Large intestine (tissue), 12 donors: ENCODE measurements around the gene FHOD3. TPM values are rescaled to one million over a fixed set of nuclear protein-coding genes. Genes with fewer than 3 reads are reported as not detected.

Experiments
- DNase-seq, 2 donors: peaks; one replicate each; pipeline versions ENCODE4 v3.0.0 to v3.0.0-alpha.2; 2013
- H3K27ac ChIP-seq: one replicate; pipeline ENCODE4 v1.5.1; 2013; ENCODE audit warnings: low read length
- H3K27me3 ChIP-seq: 2 replicates; pipeline ENCODE4 v1.6.1; 2013; ENCODE audit warnings: low read length; ENCODE audit not compliant: control insufficient read depth, insufficient read depth
- H3K36me3 ChIP-seq: 2 replicates; pipeline ENCODE4 v1.6.1; 2013; ENCODE audit warnings: low read length; ENCODE audit not compliant: control insufficient read depth, insufficient read depth
- H3K4me1 ChIP-seq: one replicate; pipeline ENCODE4 v1.6.1; 2013; ENCODE audit warnings: low read length; ENCODE audit not compliant: control insufficient read depth, insufficient read depth
- H3K4me3 ChIP-seq: one replicate; pipeline ENCODE4 v1.5.1; 2013; ENCODE audit warnings: low read length
- H3K9me3 ChIP-seq: one replicate; pipeline ENCODE4 v1.6.1; 2013; ENCODE audit warnings: mild to moderate bottlenecking, low read depth, low read length, moderate library complexity; ENCODE audit not compliant: control insufficient read depth
- WGBS: methylation state at CpG from one replicate; pipeline ENCODE4 v1.1.5; 2013; ENCODE audit warnings: low lambda C conversion rate; ENCODE audit not compliant: insufficient coverage; 5-methylcytosine and 5-hydroxymethylcytosine counted together
- long read RNA-seq, 11 donors: transcript quantifications; one replicate each; lab custom pipeline, GENCODE V29; 2026
- polyA plus RNA-seq: library from polyadenylated mRNA; unstranded; fragments of 120-200 nt; gene quantifications from one replicate; pipeline ENCODE4 v1.2.1, GENCODE V29; 2013

The FHOD3 gene
- polyA plus RNA-seq: 10.5 TPM
- long read RNA-seq, donor 1, partial matches to known transcripts: 0 of 1 reads
- long read RNA-seq, donor 1, other reads (novel, unspliced or antisense): 0 of 1 reads
- long read RNA-seq, donor 2, partial matches to known transcripts: 15 of 73 reads
- long read RNA-seq, donor 2, other reads (novel, unspliced or antisense): 56 of 73 reads
- long read RNA-seq, donor 3: 0 reads
- long read RNA-seq, donor 4: 0 reads
- long read RNA-seq, donor 5, partial matches to known transcripts: 0 of 1 reads
- long read RNA-seq, donor 5, other reads (novel, unspliced or antisense): 0 of 1 reads
- long read RNA-seq, donor 6, partial matches to known transcripts: 0 of 1 reads
- long read RNA-seq, donor 6, other reads (novel, unspliced or antisense): 0 of 1 reads
- long read RNA-seq, donor 7: 0 reads
- long read RNA-seq, donor 8: 0 reads
- long read RNA-seq, donor 9: 0 reads
- long read RNA-seq, donor 10: 0 reads
- long read RNA-seq, donor 11: 0 reads

DNA sequence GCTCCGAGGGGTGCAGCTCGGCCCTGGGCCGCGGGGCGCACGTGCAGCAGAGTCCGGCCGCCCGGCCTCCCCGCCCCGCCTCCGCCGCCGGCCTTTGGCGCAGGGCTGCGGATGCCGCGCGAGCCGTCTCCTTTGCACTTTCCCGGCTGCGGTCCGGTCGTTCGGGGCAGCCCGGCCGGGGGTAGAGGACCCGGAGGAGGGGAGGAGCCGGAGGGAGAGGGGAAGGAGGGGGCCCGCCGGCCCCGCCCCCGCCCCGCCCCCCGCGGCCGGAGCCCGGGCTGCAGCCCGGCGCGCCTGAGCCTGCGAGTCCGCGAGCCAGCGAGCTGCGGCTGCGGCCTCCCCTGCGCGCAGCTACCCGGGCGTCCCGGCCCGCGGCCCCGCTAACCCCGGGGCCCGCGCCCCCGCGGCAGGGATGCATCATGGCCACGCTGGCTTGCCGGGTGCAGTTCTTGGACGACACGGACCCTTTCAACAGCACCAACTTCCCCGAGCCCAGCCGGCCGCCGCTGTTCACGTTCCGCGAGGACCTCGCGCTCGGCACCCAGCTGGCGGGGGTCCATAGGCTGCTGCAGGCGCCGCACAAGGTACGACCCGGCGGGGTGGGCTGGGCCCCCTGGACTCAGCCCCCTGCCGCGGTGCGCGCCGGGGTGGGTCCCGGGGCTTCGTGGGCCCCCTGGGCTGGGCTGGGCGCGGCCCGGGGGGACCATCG lies at the start of gene FHOD3:
Gene FHOD3 (plus strand): TSS at position 297 of the 709 bp plus-strand sequence. CDS start 123 bp downstream, at position 420.
- Histone ChIP-seq H3K9me3 (no peaks in the 10 kb centered on the region), H3K4me3 (peak within 1 kb of the TSS; percentile 33), H3K4me1 (no peaks in the 10 kb centered on the region), H3K27ac (no peak within 1 kb of the TSS), H3K27me3 (peaks cover 71% of the 10 kb centered on the region), H3K36me3 (no peaks in the 10 kb centered on the region)
- peak in 1 of 2 donors; percentile 30 for DNase-seq
- no CpG with 5 or more reads among the region's 91 CpGs for WGBS

DNA sequence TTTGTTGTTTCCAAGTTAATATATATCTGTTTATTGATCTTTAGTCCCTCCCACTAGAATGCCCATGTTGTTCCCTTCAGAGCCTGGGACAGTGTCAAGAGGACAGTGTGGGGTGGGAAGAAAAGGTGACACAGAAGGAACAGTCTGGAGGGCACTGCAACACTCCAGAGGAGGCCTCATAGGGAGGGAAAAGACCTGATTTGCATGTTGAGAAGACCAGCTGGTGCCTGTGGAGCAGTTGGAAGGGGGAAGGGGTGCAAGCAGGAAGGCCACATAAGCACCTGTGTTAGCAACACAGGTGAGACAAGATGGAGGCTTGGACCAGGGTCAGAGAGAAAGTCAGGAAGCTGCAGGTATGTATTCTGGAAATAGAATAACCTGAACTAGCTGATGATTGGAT lies 48.1 kb upstream of the FHOD3 start:
- Histone ChIP-seq H3K4me3 (no peak overlapping the region), H3K27ac (no peak overlapping the region), H3K27me3 (no peaks in the 10 kb centered on the region), H3K36me3 (no peaks in the 10 kb centered on the region), H3K4me1 (no peaks in the 10 kb centered on the region), H3K9me3 (no peaks in the 10 kb centered on the region)
- DNase-seq: peak in 1 of 2 donors; percentile 6

DNA sequence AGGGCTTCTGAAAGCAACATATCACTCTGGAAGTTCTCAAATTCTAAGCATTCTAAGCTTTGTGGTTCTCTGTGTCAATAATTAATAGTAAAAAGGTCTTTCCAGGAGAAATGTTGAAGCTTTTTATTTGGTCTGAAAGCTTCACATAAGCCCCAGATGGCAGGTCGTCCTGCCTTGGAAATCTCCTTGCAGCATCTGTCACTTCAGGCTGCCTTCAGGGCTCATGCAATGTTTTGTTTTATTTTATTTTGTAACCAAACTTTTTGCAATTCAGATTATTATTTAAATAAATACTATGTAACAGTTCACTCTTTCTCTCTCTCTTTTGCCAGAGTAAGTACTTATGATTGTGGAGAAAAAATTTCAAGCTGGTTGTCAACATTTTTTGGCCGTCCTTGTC lies 46.7 kb upstream of the FHOD3 start:
- Histone ChIP-seq H3K36me3 (no peaks in the 10 kb centered on the region), H3K4me1 (no peaks in the 10 kb centered on the region), H3K4me3 (no peak overlapping the region), H3K9me3 (no peaks in the 10 kb centered on the region), H3K27me3 (no peaks in the 10 kb centered on the region), H3K27ac (no peak overlapping the region)
- no peak for DNase-seq
- WGBS: 83% methylated on average over 1 of the region's 2 CpGs

DNA sequence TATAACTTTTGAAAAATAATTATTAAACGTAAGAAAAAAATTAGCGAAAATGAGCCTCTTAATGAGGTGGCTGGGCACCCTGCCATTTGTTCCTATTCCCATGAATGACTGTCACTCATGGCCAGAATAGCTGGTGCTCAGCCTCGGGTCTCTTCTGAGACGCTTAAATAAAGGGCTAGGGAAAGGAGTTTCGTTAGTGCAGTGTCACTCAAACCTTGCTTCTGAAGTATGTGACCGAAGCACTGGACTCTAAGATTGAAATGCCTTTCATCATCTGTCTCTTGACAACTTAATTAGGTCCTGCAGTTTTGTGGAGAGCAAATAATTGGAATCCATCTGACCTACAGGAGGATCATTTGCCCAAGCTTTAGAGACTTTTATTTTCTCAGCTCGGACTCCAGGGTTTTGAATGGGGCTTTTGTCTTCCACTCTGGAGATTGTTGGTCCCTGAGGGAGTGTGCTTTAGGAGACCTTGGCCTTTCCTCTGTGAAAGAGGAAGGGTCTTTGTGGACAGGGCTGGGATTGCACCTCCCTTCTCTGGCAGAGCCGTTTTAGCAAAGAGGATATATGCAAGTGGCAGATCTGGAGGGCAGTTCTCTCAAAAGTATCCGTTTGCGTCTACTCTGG lies 42.3 kb upstream of the FHOD3 start:
- WGBS: 100% methylated on average over 3 of the region's 10 CpGs
- Histone ChIP-seq H3K27me3 (no peaks in the 10 kb centered on the region), H3K27ac (no peak overlapping the region), H3K4me1 (no peaks in the 10 kb centered on the region), H3K36me3 (no peaks in the 10 kb centered on the region), H3K9me3 (no peaks in the 10 kb centered on the region), H3K4me3 (no peak overlapping the region)
- no peak for DNase-seq

DNA sequence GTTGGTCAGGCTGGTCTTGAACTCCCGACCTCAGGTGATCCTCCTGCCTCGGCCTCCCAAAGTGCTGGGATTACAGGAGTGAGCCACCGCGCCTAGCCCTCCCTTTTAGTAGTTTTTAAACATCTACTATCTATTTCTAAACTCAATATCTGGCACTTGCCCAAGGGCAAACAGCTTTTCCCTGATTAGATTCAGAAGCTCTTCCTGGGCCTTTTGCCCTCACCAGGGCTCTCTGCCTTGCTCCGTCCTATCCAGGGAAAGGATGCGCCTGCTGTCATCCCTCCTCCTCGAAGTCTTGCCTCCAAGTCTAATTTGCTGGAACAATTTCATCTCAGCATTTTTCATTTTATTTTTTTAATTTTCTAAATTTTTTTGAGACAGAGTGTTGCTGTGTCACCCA lies 41.4 kb upstream of the FHOD3 start:
- Histone ChIP-seq H3K36me3 (no peaks in the 10 kb centered on the region), H3K4me3 (no peak overlapping the region), H3K27ac (no peak overlapping the region), H3K4me1 (no peaks in the 10 kb centered on the region), H3K9me3 (no peaks in the 10 kb centered on the region), H3K27me3 (no peaks in the 10 kb centered on the region)
- DNase-seq: no peak
- WGBS: 100% methylated on average over 1 of the region's 7 CpGs

DNA sequence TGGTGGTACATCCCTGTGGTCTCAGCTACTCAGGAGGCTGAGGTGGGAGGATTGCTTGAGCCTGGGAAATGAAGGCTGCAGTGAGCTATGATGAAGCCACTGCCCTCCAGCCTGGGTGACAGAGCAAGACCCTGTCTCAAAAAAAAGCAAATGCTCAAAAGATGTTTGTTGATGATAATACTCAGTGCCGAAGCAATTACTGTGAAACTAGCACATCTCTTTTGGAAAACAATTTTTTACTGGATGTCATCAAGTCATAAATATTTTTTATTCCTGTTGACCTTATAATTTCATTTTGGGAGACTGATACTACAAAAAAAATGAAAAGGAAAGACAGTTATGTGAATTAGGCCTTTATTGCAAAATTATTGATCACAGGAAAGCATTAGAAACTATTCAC lies 34.5 kb upstream of the FHOD3 start:
- WGBS: 100% methylated on average over 1 of the region's 1 CpG
- H3K4me1 ChIP-seq: no peaks in the 10 kb centered on the region
- DNase-seq: no peak
- H3K9me3 ChIP-seq: no peaks in the 10 kb centered on the region
- no peaks in the 10 kb centered on the region for H3K36me3 ChIP-seq
- H3K4me3 ChIP-seq: no peak overlapping the region
- H3K27me3 ChIP-seq: no peaks in the 10 kb centered on the region
- no peak overlapping the region for H3K27ac ChIP-seq

DNA sequence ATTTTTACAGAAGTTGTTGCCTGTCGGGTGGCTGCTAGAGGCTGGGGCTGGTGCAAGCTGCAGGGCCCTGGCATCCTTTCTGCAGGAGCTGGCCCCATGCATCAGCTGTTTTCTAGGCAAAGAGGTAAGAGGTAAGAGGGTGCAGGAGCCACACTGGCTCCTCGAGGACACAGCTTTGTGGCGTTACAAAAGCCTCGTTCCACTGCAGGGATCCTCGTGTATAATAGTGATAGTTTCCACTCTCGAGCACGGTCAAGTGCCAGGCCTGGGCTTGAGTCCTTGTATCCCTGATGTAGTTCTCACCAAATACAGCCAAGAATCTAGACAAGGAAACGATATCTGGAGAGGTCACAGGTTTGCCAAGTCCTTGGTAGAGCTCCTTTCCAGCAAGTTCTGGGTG lies 33.2 kb upstream of the FHOD3 start:
- Histone ChIP-seq H3K4me1 (no peaks in the 10 kb centered on the region), H3K27me3 (no peaks in the 10 kb centered on the region), H3K36me3 (no peaks in the 10 kb centered on the region), H3K9me3 (no peaks in the 10 kb centered on the region), H3K4me3 (no peak overlapping the region), H3K27ac (no peak overlapping the region)
- WGBS: no CpG with 5 or more reads among the region's 8 CpGs
- no peak for DNase-seq

DNA sequence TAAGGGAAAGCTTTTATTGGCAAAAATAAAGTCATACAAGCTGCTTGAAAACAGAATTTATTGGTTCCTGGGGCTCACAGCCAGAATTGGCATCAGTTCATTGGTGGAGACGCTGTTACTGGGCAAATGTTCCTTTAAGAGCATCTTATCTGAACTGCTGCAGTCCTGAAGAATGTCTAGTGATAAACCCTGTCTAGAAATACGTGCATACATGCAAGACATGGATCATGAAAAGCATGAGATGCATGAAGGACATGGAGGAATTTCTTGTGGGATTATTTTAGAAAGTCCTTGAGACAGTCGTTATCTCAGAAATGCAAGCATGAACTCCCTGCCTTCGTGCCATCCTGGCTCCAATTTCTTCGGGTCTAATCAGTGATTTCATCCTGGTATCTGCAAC lies 32.5 kb upstream of the FHOD3 start:
- H3K4me3 ChIP-seq: no peak overlapping the region
- no peaks in the 10 kb centered on the region for H3K4me1 ChIP-seq
- H3K27ac ChIP-seq: no peak overlapping the region
- H3K9me3 ChIP-seq: no peaks in the 10 kb centered on the region
- no peaks in the 10 kb centered on the region for H3K27me3 ChIP-seq
- no peaks in the 10 kb centered on the region for H3K36me3 ChIP-seq
- WGBS: 17% methylated on average over 1 of the region's 5 CpGs
- peak in 1 of 2 donors; percentile 17 for DNase-seq

DNA sequence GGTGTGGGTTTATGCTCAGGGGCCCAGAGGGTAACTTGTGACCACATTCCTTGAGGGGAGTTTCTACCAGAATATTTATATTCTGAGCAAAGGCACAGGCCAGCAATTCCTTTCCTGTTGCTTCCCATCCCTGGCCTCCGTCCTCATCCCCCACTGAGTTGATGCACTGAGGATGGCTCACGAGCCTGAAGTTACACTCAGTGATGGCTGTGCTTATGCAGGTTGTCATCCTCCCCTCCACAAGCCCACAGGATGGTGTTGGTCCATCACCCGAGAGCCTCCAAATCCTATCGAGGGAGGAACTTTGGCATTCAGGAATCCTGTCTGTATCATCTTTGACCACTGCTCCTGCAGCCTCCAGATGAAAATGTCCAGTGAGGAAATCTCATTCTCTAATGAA lies 28.4 kb upstream of the FHOD3 start:
- no peak for DNase-seq
- no peaks in the 10 kb centered on the region for H3K36me3 ChIP-seq

DNA sequence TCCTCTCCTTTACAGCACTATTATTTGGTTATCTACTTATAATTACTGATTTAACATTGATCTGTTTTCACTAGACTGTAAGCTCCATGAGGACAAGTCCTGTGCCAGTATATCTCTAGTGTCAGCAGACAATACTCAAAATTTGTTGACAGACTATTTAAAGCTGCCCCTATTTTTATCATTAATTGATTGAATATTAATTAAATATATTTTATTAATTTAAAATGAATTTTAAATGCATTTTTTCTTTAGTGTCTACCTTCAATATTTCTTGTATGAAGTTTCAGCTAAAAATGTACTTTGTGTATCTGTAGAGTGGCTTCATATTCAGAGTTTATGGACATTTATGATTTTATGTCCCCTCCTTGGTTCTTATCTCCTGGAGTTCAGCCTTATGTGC lies 26.4 kb upstream of the FHOD3 start:
- Histone ChIP-seq H3K27me3 (no peaks in the 10 kb centered on the region), H3K4me3 (no peak overlapping the region), H3K4me1 (no peaks in the 10 kb centered on the region), H3K36me3 (no peaks in the 10 kb centered on the region), H3K27ac (no peak overlapping the region), H3K9me3 (peaks cover 3% of the 10 kb centered on the region)
- DNase-seq: no peak

More for the DNA sequence above, 28.4 kb upstream of the FHOD3 start:
- WGBS: no CpG with 5 or more reads among the region's 4 CpGs
- Histone ChIP-seq H3K27me3 (no peaks in the 10 kb centered on the region), H3K27ac (no peak overlapping the region), H3K4me1 (no peaks in the 10 kb centered on the region), H3K4me3 (no peak overlapping the region), H3K9me3 (peaks cover 3% of the 10 kb centered on the region)
